GM12878 (cell line): ENCODE results near the gene PDE6A. TPM values are rescaled to one million over a fixed set of nuclear protein-coding genes. Genes with fewer than 3 reads are reported as not detected.
A peak's percentile ranks its signal among the peaks of the same experiment; 100 is the strongest.

ENCODE experiments used
- ATAC-seq: fragments of 200-7000 bp; cut with Tn5 transposase; 3 replicates; pipeline ENCODE4 v1.9.1; 2020; ENCODE audit warnings: mild to moderate bottlenecking, moderate library complexity
- BruUV-seq: library from RNA; stranded (reverse); fragments of 400-500 nt; replicated peaks from 2 replicates; lab custom pipeline; 2021; lab: Mats Ljungman, UMichigan
- CTCF ChIA-PET: fragments of 300-600 bp; sonication (Branson Sonifier 250); formaldehyde crosslinking; extraction: SDS; loops from one replicate; lab custom pipeline; 2021; ENCODE audit warnings: inconsistent platforms; lab: Yijun Ruan, JAX
- POLR2A ChIA-PET: fragments of 350-600 bp; formaldehyde crosslinking; extraction: SDS; loops from one replicate; lab custom pipeline; 2021; ENCODE audit warnings: inconsistent platforms; lab: Charles Lee
- RAD21 ChIA-PET: fragments of 300-600 bp; sonication (Branson Sonifier 250); formaldehyde crosslinking; loops from one replicate; lab custom pipeline; 2023; ENCODE audit warnings: antibody characterized with exemption; ENCODE audit not compliant: unreplicated experiment; lab: Charles Lee
- SMC1A ChIA-PET: fragments of 300-600 bp; sonication (Branson Sonifier 250); formaldehyde crosslinking; loops from one replicate; lab custom pipeline; 2023; ENCODE audit not compliant: unreplicated experiment, uncharacterized antibody; lab: Charles Lee
- DNase-seq: peaks from one replicate; pipeline ENCODE4 v3.0.0-alpha.2; 2011; ENCODE audit warnings: low read depth, low spot score
- FAIRE-seq: peaks from 3 replicates; lab custom pipeline; 2011; peaks lifted over from hg19 to GRCh38; lab: Jason Lieb, UNC
- H2AFZ ChIP-seq: 2 replicates; pipeline ENCODE4 v1.6.0; 2011; ENCODE audit warnings: low read depth, low read length, control low read depth; ENCODE audit not compliant: control insufficient read depth
- H3K27ac ChIP-seq: 2 replicates; pipeline ENCODE4 v1.5.1; 2011; ENCODE audit warnings: control low read depth; ENCODE audit not compliant: control insufficient read depth, insufficient read depth
- H3K27me3 ChIP-seq, 2 experiments: replicated peaks in 1 of 2; 2 replicates each; pipeline versions ENCODE4 v1.6.0 to v1.6.1; 2011; ENCODE audit warnings: low read length in 1 of 2; ENCODE audit not compliant: control insufficient read depth in 2 of 2, insufficient read depth in 2 of 2
- H3K36me3 ChIP-seq, 2 experiments: 2 replicates each; pipeline ENCODE4 v1.5.1; 2011; ENCODE audit warnings: low read length in 1 of 2; ENCODE audit not compliant: control insufficient read depth in 2 of 2, insufficient read depth in 2 of 2
- H3K4me1 ChIP-seq: 2 replicates; pipeline ENCODE4 v1.6.1; 2011; ENCODE audit warnings: mild to moderate bottlenecking, low read length, moderate library complexity, mixed read lengths; ENCODE audit not compliant: control insufficient read depth, insufficient read depth
- H3K4me2 ChIP-seq: 2 replicates; pipeline ENCODE4 v1.6.0; 2011; ENCODE audit warnings: control low read depth; ENCODE audit not compliant: control insufficient read depth, insufficient read depth
- H3K4me3 ChIP-seq: fragments of 200-600 bp; sonication (generic); 2 replicates; pipeline ENCODE4 v1.5.1; 2016
- H3K79me2 ChIP-seq: 2 replicates; pipeline ENCODE4 v1.6.0; 2011; ENCODE audit warnings: low read length; ENCODE audit not compliant: control insufficient read depth, insufficient read depth
- H3K9ac ChIP-seq: 2 replicates; pipeline ENCODE4 v1.8.0; 2011; ENCODE audit warnings: low read length, control low read depth, mixed read lengths; ENCODE audit not compliant: control insufficient read depth, insufficient read depth
- H3K9me3 ChIP-seq: replicated peaks from 3 replicates; pipeline ENCODE4 v1.5.1; 2011; ENCODE audit warnings: mild to moderate bottlenecking, low read length; ENCODE audit not compliant: control insufficient read depth, insufficient read depth
- H4K20me1 ChIP-seq: 2 replicates; pipeline ENCODE4 v1.6.0; 2011; ENCODE audit not compliant: control insufficient read depth, insufficient read depth
- BACH1 ChIP-seq: fragments of 450-650 bp; IDR thresholded peaks from 2 replicates; pipeline ENCODE4 v1.6.1; 2017; ENCODE audit warnings: mild to moderate bottlenecking, borderline replicate concordance
- BRCA1 ChIP-seq: IDR thresholded peaks from 2 replicates; pipeline ENCODE4 v1.6.1; 2011; ENCODE audit warnings: low read depth, low read length, improper control_type of control experiment
- CBFB ChIP-seq: IDR thresholded peaks from 2 replicates; pipeline ENCODE4 v1.6.1; 2016; ENCODE audit warnings: antibody characterized with exemption, low read depth
- CHD4 ChIP-seq: fragments of 200-600 bp; sonication (generic); IDR thresholded peaks from 2 replicates; pipeline ENCODE4 v1.6.1; 2016; ENCODE audit warnings: mild to moderate bottlenecking
- ETV6 ChIP-seq, 2 experiments: fragments of 450-650 bp in 1 of 2; IDR thresholded peaks in 1 of 2; conservative IDR thresholded peaks in 1 of 2; 2 replicates each; pipeline ENCODE4 v1.6.1; 2014; ENCODE audit warnings: antibody characterized with exemption in 1 of 2, borderline replicate concordance in 1 of 2, low read depth in 1 of 2, mild to moderate bottlenecking in 1 of 2, moderate library complexity in 1 of 2
- RAD21 ChIP-seq: IDR thresholded peaks from 2 replicates; pipeline ENCODE4 v1.6.1; 2011; ENCODE audit warnings: mild to moderate bottlenecking, low read depth, low read length, moderate library complexity; ENCODE audit not compliant: insufficient read depth
- RFX5 ChIP-seq: IDR thresholded peaks from 2 replicates; pipeline ENCODE4 v1.6.1; 2011; ENCODE audit warnings: low read depth, low read length, improper control_type of control experiment
- SMARCA5 ChIP-seq: fragments of 450-650 bp; IDR thresholded peaks from 2 replicates; pipeline ENCODE4 v1.6.1; 2017; ENCODE audit warnings: mild to moderate bottlenecking
- SMC3 ChIP-seq: IDR thresholded peaks from 2 replicates; pipeline ENCODE4 v1.6.1; 2011; ENCODE audit warnings: low read length, improper control_type of control experiment, borderline replicate concordance
- WGBS: methylation state at CpG from one replicate; pipeline ENCODE4 v1.1.6; 2016; ENCODE audit warnings: low lambda C conversion rate; ENCODE audit not compliant: insufficient replicate concordance, insufficient coverage; ENCODE audit errors: missing lambda C conversion rate; 5-methylcytosine and 5-hydroxymethylcytosine counted together
- in situ Hi-C: fragments of 300-500 bp; cut with MboI; formaldehyde crosslinking; loops from 9 replicates; pipeline ENCODE4 v1.14.3; 2018; ENCODE audit warnings: mixed read lengths
- intact Hi-C: fragments of 100-400 bp; cut with micrococcal nuclease; formaldehyde crosslinking; loops from one replicate; pipeline ENCODE4 v1.14.2; 2022; ENCODE audit not compliant: unreplicated experiment
- polyA plus RNA-seq, 11 experiments: library from polyadenylated mRNA; depleted of rRNA in 4 of 11; unstranded in 6 of 11; stranded (reverse) in 5 of 11; fragments of >200 nt; fragmentation: Nextera tagmentation in 4 of 11; fragmentation: Illumina TruSeq in 1 of 11; extraction: Ambion mirVana in 4 of 11; extraction: Trizol in 1 of 11; gene quantifications; 1 replicate in 1 of 11; 2 replicates in 10 of 11; pipeline versions ENCODE4 v1.2.1 to v1.2.3, GENCODE V29; 2011 to 2016; ENCODE audit warnings: inconsistent platforms in 2 of 11, missing spikeins in 2 of 11, low read depth in 1 of 11
- total RNA-seq, 4 experiments: library from RNA; depleted of rRNA in 3 of 4; stranded (reverse); fragments of >200 nt in 3 of 4; fragmentation: Illumina TruSeq in 1 of 4; extraction: Trizol in 1 of 4; gene quantifications; 2 replicates each; pipeline versions ENCODE4 v1.2.1 to v1.2.3, GENCODE V29; 2013 to 2021
- TF ChIP-seq, protein P1 (sequence below): fragments of 150-350 bp; IDR thresholded peaks from 2 replicates; pipeline ENCODE4 v1.6.1; 2014; ENCODE audit warnings: mild to moderate bottlenecking, low read depth, low read length
- TF ChIP-seq, protein P2 (sequence below): IDR thresholded peaks from 2 replicates; pipeline ENCODE4 v1.6.1; 2012; ENCODE audit warnings: low read depth, low read length, improper control_type of control experiment
- TF ChIP-seq, protein P3 (sequence below): fragments of 450-650 bp; formaldehyde crosslinking; IDR thresholded peaks from 2 replicates; pipeline ENCODE4 v1.5.0; 2022; ENCODE audit warnings: mild to moderate bottlenecking, missing genetic modification characterization
- TF ChIP-seq, protein P4 (sequence below): IDR thresholded peaks from 2 replicates; pipeline ENCODE4 v1.6.1; 2012; ENCODE audit warnings: mild to moderate bottlenecking, low read depth, low read length

PDE6A gene
- total and polyA plus RNA-seq, 10 of the 15 experiments (the other 5 are each of a cell fraction or from before 2014, with no cell fraction given), result 0.05 to 0.26 TPM; not detected in 8

DNA sequence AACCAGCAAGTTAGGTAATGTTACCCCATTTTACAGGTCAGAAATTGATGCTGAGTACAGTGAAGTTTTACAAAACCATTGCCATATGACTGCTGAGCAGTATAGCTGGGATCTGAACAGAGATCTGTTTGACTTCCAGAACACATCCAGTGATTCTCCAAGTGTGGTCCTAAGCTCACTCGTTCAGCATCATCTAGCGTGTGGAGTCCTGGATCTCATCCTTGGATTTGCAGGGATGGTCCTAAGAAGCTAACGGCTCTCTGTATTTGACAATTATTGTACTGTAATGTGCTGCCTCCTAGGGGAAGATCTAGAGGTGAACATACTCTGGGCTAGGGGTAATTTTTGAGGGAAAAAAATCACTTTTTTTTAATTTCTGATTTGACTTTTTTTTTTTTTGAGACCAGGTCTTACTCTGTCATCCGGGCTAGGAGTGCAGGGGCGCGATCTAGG is 17.4 kb upstream of the PDE6A start:
- ATAC-seq (no peak), DNase-seq (no peak), FAIRE-seq (peak; percentile 44)
- ChIA-PET CTCF (interaction anchor here (0.7 to 6.6 kb wide), 32 partner anchors 8 to 345 kb away, joined by 3 to 59 read pairs (median 4); no protein-coding TSS in a partner anchor), POLR2A (interaction anchor here (0.5 to 0.8 kb wide), 2 partner anchors 101 to 115 kb away, joined by 4 read pairs; no protein-coding TSS in a partner anchor), SMC1A (interaction anchor here (1.0 to 2.7 kb wide), 17 partner anchors 10 to 325 kb away, joined by 3 to 20 read pairs (median 5); partner anchors contain the start of gene TIGD6), RAD21 (interaction anchor here (0.7 to 4.7 kb wide), 7 partner anchors 10 to 322 kb away, joined by 3 to 53 read pairs (median 3); no protein-coding TSS in a partner anchor)
- Histone ChIP-seq H3K4me2 (peak overlapping the region; percentile 2; the same call in 1 of the 2 replicates), H3K27me3 (no peaks in the 10 kb centered on the region), H3K27ac (no peak overlapping the region), H3K4me3 (no peak overlapping the region), H4K20me1 (no peaks in the 10 kb centered on the region), H3K79me2 (no peaks in the 10 kb centered on the region), H3K9me3 (no peaks in the 10 kb centered on the region), H3K9ac (no peak overlapping the region), H3K36me3 (no peaks in the 10 kb centered on the region), H2AFZ (no peak overlapping the region), H3K4me1 (peaks cover 12% of the 10 kb centered on the region)
- intact Hi-C loops, result loop anchor here (2.0 to 10.0 kb wide), 2 partner anchors 39 to 227 kb away; partner anchors contain the start of genes HMGXB3, PPARGC1B and TIGD6
- in situ Hi-C loops, result no loop called here
- WGBS, result 87% methylated on average over 6 of the region's 6 CpGs
- BruUV-seq, result no TSS peak
- TF ChIP-seq ETV6 (conservative IDR thresholded peaks at IDR 0.05 in 1 of 2, IDR thresholded peaks at IDR 0.05 in 1 of 2; ENCODE audit: borderline replicate concordance in 1 of 2, low read depth in 1 of 2), result no peak
- peak; percentile 63 for TF ChIP-seq RAD21
- TF ChIP-seq, protein P1, sequence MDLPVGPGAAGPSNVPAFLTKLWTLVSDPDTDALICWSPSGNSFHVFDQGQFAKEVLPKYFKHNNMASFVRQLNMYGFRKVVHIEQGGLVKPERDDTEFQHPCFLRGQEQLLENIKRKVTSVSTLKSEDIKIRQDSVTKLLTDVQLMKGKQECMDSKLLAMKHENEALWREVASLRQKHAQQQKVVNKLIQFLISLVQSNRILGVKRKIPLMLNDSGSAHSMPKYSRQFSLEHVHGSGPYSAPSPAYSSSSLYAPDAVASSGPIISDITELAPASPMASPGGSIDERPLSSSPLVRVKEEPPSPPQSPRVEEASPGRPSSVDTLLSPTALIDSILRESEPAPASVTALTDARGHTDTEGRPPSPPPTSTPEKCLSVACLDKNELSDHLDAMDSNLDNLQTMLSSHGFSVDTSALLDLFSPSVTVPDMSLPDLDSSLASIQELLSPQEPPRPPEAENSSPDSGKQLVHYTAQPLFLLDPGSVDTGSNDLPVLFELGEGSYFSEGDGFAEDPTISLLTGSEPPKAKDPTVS, result no peak
- TF ChIP-seq BRCA1, result no peak
- TF ChIP-seq BACH1, result no peak
- TF ChIP-seq, protein P2, sequence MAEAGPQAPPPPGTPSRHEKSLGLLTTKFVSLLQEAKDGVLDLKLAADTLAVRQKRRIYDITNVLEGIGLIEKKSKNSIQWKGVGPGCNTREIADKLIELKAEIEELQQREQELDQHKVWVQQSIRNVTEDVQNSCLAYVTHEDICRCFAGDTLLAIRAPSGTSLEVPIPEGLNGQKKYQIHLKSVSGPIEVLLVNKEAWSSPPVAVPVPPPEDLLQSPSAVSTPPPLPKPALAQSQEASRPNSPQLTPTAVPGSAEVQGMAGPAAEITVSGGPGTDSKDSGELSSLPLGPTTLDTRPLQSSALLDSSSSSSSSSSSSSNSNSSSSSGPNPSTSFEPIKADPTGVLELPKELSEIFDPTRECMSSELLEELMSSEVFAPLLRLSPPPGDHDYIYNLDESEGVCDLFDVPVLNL, result no peak
- no peak for TF ChIP-seq CBFB
- TF ChIP-seq, protein P3, sequence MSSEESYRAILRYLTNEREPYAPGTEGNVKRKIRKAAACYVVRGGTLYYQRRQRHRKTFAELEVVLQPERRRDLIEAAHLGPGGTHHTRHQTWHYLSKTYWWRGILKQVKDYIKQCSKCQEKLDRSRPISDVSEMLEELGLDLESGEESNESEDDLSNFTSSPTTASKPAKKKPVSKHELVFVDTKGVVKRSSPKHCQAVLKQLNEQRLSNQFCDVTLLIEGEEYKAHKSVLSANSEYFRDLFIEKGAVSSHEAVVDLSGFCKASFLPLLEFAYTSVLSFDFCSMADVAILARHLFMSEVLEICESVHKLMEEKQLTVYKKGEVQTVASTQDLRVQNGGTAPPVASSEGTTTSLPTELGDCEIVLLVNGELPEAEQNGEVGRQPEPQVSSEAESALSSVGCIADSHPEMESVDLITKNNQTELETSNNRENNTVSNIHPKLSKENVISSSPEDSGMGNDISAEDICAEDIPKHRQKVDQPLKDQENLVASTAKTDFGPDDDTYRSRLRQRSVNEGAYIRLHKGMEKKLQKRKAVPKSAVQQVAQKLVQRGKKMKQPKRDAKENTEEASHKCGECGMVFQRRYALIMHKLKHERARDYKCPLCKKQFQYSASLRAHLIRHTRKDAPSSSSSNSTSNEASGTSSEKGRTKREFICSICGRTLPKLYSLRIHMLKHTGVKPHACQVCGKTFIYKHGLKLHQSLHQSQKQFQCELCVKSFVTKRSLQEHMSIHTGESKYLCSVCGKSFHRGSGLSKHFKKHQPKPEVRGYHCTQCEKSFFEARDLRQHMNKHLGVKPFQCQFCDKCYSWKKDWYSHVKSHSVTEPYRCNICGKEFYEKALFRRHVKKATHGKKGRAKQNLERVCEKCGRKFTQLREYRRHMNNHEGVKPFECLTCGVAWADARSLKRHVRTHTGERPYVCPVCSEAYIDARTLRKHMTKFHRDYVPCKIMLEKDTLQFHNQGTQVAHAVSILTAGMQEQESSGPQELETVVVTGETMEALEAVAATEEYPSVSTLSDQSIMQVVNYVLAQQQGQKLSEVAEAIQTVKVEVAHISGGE, result no peak
- no peak for TF ChIP-seq CHD4
- TF ChIP-seq RFX5, result no peak
- TF ChIP-seq SMARCA5, result no peak
- TF ChIP-seq, protein P4, sequence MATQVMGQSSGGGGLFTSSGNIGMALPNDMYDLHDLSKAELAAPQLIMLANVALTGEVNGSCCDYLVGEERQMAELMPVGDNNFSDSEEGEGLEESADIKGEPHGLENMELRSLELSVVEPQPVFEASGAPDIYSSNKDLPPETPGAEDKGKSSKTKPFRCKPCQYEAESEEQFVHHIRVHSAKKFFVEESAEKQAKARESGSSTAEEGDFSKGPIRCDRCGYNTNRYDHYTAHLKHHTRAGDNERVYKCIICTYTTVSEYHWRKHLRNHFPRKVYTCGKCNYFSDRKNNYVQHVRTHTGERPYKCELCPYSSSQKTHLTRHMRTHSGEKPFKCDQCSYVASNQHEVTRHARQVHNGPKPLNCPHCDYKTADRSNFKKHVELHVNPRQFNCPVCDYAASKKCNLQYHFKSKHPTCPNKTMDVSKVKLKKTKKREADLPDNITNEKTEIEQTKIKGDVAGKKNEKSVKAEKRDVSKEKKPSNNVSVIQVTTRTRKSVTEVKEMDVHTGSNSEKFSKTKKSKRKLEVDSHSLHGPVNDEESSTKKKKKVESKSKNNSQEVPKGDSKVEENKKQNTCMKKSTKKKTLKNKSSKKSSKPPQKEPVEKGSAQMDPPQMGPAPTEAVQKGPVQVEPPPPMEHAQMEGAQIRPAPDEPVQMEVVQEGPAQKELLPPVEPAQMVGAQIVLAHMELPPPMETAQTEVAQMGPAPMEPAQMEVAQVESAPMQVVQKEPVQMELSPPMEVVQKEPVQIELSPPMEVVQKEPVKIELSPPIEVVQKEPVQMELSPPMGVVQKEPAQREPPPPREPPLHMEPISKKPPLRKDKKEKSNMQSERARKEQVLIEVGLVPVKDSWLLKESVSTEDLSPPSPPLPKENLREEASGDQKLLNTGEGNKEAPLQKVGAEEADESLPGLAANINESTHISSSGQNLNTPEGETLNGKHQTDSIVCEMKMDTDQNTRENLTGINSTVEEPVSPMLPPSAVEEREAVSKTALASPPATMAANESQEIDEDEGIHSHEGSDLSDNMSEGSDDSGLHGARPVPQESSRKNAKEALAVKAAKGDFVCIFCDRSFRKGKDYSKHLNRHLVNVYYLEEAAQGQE, result no peak
- TF ChIP-seq SMC3, result peak; percentile 13; the same call in 1 of the 2 replicates
